ENCODE results near the gene MPG. TPM values are rescaled to one million over a fixed set of nuclear protein-coding genes. Genes with fewer than 3 reads are reported as not detected.

The MPG gene
- total RNA-seq, 1 experiment from 2014 or later, result 41.1 TPM

DNA sequence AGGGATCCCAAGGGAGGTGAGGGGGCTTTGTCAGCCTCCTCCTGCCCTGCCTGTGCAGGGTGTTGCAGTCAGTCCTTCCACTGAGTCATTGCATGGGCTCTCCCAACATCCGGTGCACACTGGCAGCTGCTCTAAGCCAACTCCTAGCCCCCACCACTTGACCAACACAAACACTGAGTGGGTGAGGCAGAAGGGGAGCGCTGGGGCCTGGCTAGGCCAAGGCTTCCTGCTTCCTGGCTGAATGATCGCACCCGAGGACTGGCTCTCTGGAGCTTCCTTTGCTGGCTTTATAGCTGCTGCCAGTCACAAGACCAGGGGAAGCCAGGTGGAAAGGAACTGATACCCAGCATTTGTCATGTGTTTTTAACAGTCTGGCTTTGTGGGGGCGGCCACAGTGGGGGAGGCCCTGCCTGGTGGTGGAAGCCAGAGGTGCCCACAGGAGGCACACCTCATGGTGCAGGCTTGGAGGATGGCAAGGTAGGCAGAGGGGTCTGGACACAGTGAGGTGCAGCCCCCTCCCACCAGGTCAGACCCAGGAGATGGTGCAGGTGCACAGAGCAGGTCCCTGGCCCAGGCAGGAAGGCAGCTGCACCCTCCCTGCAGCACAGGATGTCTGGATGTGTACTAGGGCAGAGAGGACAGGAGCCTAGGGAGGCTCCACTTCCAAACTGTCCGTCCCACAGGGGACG, 6.8 kb downstream of the MPG start:
- H3K36me3 Mint-ChIP-seq (ENCODE audit: insufficient read depth, unreplicated experiment), result peaks cover 60% of the 10 kb centered on the region
- no peak for TF ChIP-seq CTCF (IDR thresholded peaks at IDR 0.05; ENCODE audit: insufficient read depth in 1 of 2, low read depth in 1 of 2, low read length in 1 of 2, severe bottlenecking in 1 of 2, unreplicated experiment in 1 of 2)

DNA sequence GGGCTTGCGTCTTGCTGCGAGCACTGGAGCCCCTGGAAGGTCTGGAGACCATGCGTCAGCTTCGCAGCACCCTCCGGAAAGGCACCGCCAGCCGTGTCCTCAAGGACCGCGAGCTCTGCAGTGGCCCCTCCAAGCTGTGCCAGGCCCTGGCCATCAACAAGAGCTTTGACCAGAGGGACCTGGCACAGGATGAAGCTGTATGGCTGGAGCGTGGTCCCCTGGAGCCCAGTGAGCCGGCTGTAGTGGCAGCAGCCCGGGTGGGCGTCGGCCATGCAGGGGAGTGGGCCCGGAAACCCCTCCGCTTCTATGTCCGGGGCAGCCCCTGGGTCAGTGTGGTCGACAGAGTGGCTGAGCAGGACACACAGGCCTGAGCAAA, 7.4 kb downstream of the MPG start:
- Histone ChIP-seq H3K4me3 (ENCODE audit: low read depth, low read length) (no peak overlapping the region), H3K9me3 (no peaks in the 10 kb centered on the region), H3K4me1 (no peaks in the 10 kb centered on the region), H3K36me3 (ENCODE audit: control insufficient read depth, insufficient read depth, low read length) (no peaks in the 10 kb centered on the region; the same call in 1 of the 2 replicates), H3K27me3 (replicated peaks; ENCODE audit: control insufficient read depth, insufficient read depth, low read length) (no peaks in the 10 kb centered on the region)
- CTCF ChIA-PET, result interaction anchor here (1.1 kb wide), 1 partner anchor 11 kb away, joined by 5 read pairs; no protein-coding TSS in a partner anchor
- Mint-ChIP-seq H3K27me3 (ENCODE audit: insufficient read depth, unreplicated experiment) (no peaks in the 10 kb centered on the region), H3K27ac (ENCODE audit: unreplicated experiment) (peak overlapping the region; percentile 72), H3K4me3 (ENCODE audit: unreplicated experiment) (no peak overlapping the region), H3K36me3 (ENCODE audit: insufficient read depth, unreplicated experiment) (peaks cover 60% of the 10 kb centered on the region), H3K4me1 (ENCODE audit: low read depth, unreplicated experiment) (no peaks in the 10 kb centered on the region), H3K9me3 (ENCODE audit: unreplicated experiment) (no peaks in the 10 kb centered on the region)
- no peak for TF ChIP-seq CTCF (IDR thresholded peaks at IDR 0.05; ENCODE audit: insufficient read depth in 1 of 2, low read depth in 1 of 2, low read length in 1 of 2, severe bottlenecking in 1 of 2, unreplicated experiment in 1 of 2)
- no peak for DNase-seq
- POLR2A ChIA-PET, result no interaction called here
- no TSS peak for BruUV-seq (replicated peaks)
- intact Hi-C loops (cut with micrococcal nuclease; ENCODE audit: unreplicated experiment), result no loop called here

More for the DNA sequence above, 6.8 kb downstream of the MPG start:
- H3K27ac Mint-ChIP-seq (ENCODE audit: unreplicated experiment), result peak overlapping the region; percentile 72
- no peak overlapping the region for H3K4me3 Mint-ChIP-seq (ENCODE audit: unreplicated experiment)
- DNase-seq, result no peak
- no peaks in the 10 kb centered on the region for H3K27me3 Mint-ChIP-seq (ENCODE audit: insufficient read depth, unreplicated experiment)
- no peak overlapping the region for H3K4me3 ChIP-seq (ENCODE audit: low read depth, low read length)
- intact Hi-C loops (cut with micrococcal nuclease; ENCODE audit: unreplicated experiment), result no loop called here
- CTCF ChIA-PET, result interaction anchor here (1.1 kb wide), 1 partner anchor 12 kb away, joined by 5 read pairs; no protein-coding TSS in a partner anchor
- no peaks in the 10 kb centered on the region; the same call in none of the 2 replicates for H3K36me3 ChIP-seq (ENCODE audit: control insufficient read depth, insufficient read depth, low read length)
- no peaks in the 10 kb centered on the region for H3K4me1 Mint-ChIP-seq (ENCODE audit: low read depth, unreplicated experiment)
- H3K9me3 ChIP-seq, result no peaks in the 10 kb centered on the region
- no peaks in the 10 kb centered on the region for H3K4me1 ChIP-seq
- H3K27me3 ChIP-seq (replicated peaks; ENCODE audit: control insufficient read depth, insufficient read depth, low read length), result no peaks in the 10 kb centered on the region
- BruUV-seq (replicated peaks), result no TSS peak
- POLR2A ChIA-PET, result no interaction called here
- no peaks in the 10 kb centered on the region for H3K9me3 Mint-ChIP-seq (ENCODE audit: unreplicated experiment)

DNA sequence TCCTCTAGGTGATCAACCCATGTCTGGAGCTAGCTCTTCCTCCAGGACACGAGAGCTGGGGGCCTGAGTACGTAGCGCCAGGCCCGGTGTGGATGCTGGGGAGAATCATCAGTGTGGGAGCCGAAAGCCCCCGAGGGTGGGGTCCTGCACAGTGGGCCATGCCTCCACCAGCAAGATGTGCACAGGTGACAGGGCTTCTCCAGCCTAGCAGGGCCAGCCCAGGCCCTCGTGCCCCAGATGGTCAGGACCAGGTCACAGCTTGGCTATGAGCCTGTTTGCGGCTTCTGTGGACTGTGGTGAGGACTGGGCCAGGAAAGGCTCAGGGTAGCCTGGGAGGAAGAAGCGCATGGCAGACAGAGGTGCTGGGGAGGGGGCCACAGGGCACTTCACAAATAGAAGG, 7.8 kb downstream of the MPG start:
- DNase-seq, result no peak
- H3K4me3 Mint-ChIP-seq (ENCODE audit: unreplicated experiment), result no peak overlapping the region
- no peak overlapping the region for H3K27ac Mint-ChIP-seq (ENCODE audit: unreplicated experiment)
- no peak overlapping the region for H3K4me3 ChIP-seq (ENCODE audit: low read depth, low read length)
- no peaks in the 10 kb centered on the region for H3K27me3 Mint-ChIP-seq (ENCODE audit: insufficient read depth, unreplicated experiment)
- no peaks in the 10 kb centered on the region for H3K9me3 Mint-ChIP-seq (ENCODE audit: unreplicated experiment)
- no peaks in the 10 kb centered on the region for H3K4me1 Mint-ChIP-seq (ENCODE audit: low read depth, unreplicated experiment)
- CTCF ChIA-PET, result interaction anchor here (1.1 kb wide), 1 partner anchor 11 kb away, joined by 5 read pairs; no protein-coding TSS in a partner anchor
- H3K36me3 ChIP-seq (ENCODE audit: control insufficient read depth, insufficient read depth, low read length), result no peaks in the 10 kb centered on the region; the same call in 1 of the 2 replicates
- no peaks in the 10 kb centered on the region for H3K9me3 ChIP-seq
- H3K27me3 ChIP-seq (replicated peaks; ENCODE audit: control insufficient read depth, insufficient read depth, low read length), result no peaks in the 10 kb centered on the region
- POLR2A ChIA-PET, result no interaction called here
- H3K4me1 ChIP-seq, result no peaks in the 10 kb centered on the region
- TSS peak; percentile 63 for BruUV-seq (replicated peaks)
- peaks cover 60% of the 10 kb centered on the region for H3K36me3 Mint-ChIP-seq (ENCODE audit: insufficient read depth, unreplicated experiment)
- TF ChIP-seq CTCF (IDR thresholded peaks at IDR 0.05; ENCODE audit: insufficient read depth in 1 of 2, low read depth in 1 of 2, low read length in 1 of 2, severe bottlenecking in 1 of 2, unreplicated experiment in 1 of 2), result no peak
- intact Hi-C loops (cut with micrococcal nuclease; ENCODE audit: unreplicated experiment), result no loop called here
